K562 (cell line): ENCODE results near the gene MS4A2. TPM values are rescaled to one million over a fixed set of nuclear protein-coding genes. Genes with fewer than 3 reads are reported as not detected.
A peak's percentile ranks its signal among the peaks of the same experiment; 100 is the strongest.

Experiments
- ADNP ChIP-seq: fragments of 200-800 bp; sonication (Bioruptor generic); IDR thresholded peaks from 2 replicates; pipeline ENCODE4 v1.6.1; 2016; ENCODE audit warnings: missing genetic modification characterization, missing compliant biosample characterization
- ARHGAP35 ChIP-seq: fragments of 450-650 bp; IDR thresholded peaks from 2 replicates; pipeline ENCODE4 v1.6.1; 2018; ENCODE audit not compliant: partially characterized antibody
- ARID2 ChIP-seq: fragments of 450-650 bp; IDR thresholded peaks from 2 replicates; pipeline ENCODE4 v1.6.1; 2017; ENCODE audit warnings: antibody characterized with exemption, mild to moderate bottlenecking
- CEBPG ChIP-seq, 3 experiments: fragments of 200-800 bp in 1 of 3; sonication (Bioruptor generic) in 1 of 3; sonication (generic) in 1 of 3; formaldehyde crosslinking in 1 of 3; IDR thresholded peaks in 2 of 3; conservative IDR thresholded peaks in 1 of 3; 2 replicates each; pipeline versions ENCODE4 v1.6.1 to v1.8.0; 2016 to 2022; ENCODE audit warnings: missing compliant biosample characterization in 2 of 3, missing genetic modification characterization in 2 of 3, mild to moderate bottlenecking in 1 of 3, missing genetic modification reagents in 1 of 3
- CREBBP ChIP-seq: IDR thresholded peaks from one replicate; pipeline ENCODE4 v1.6.1; 2012; ENCODE audit warnings: low read depth, mild to moderate bottlenecking, control low read depth, inconsistent platforms, low read length
- KAT2B ChIP-seq: IDR thresholded peaks from one replicate; pipeline ENCODE4 v1.6.1; 2012; ENCODE audit warnings: low read depth, mild to moderate bottlenecking, control low read depth, inconsistent platforms, low read length, moderate library complexity
- MTA2 ChIP-seq: fragments of 450-650 bp; IDR thresholded peaks from 2 replicates; pipeline ENCODE4 v1.6.1; 2016; ENCODE audit warnings: low read depth
- NFIC ChIP-seq: fragments of 450-650 bp; IDR thresholded peaks from 2 replicates; pipeline ENCODE4 v1.6.1; 2017; ENCODE audit warnings: mild to moderate bottlenecking, inconsistent platforms
- RBM25 ChIP-seq: fragments of 200-400 bp; formaldehyde crosslinking; IDR thresholded peaks from 2 replicates; pipeline ENCODE4 v1.6.1; 2018; ENCODE audit warnings: low read length, low read depth, moderate library complexity; ENCODE audit not compliant: severe bottlenecking
- RCOR1 ChIP-seq, 2 experiments: IDR thresholded peaks; 2 replicates each; pipeline ENCODE4 v1.6.1; 2012; ENCODE audit warnings: low read depth in 2 of 2, low read length in 2 of 2, borderline replicate concordance in 1 of 2, improper control_type of control experiment in 1 of 2
- RREB1 ChIP-seq: fragments of 250-450 bp; sonication (Bioruptor Pico); IDR thresholded peaks from 2 replicates; pipeline ENCODE4 v1.4.0; 2020
- ZNF436 ChIP-seq: fragments of 250-450, 450-650 bp; sonication (Bioruptor Pico); formaldehyde crosslinking; IDR thresholded peaks from 2 replicates; pipeline ENCODE4 v1.7.0; 2020; ENCODE audit warnings: mild to moderate bottlenecking
- ZNF609 ChIP-seq: sonication (generic); formaldehyde crosslinking; IDR thresholded peaks from 2 replicates; pipeline ENCODE4 v1.8.1; 2023; ENCODE audit warnings: missing genetic modification reagents, mild to moderate bottlenecking, borderline replicate concordance
- ZNF668 ChIP-seq: fragments of 250-450 bp; sonication (Bioruptor Pico); IDR thresholded peaks from 2 replicates; pipeline ENCODE4 v1.8.0; 2022; ENCODE audit warnings: mild to moderate bottlenecking, inconsistent platforms
- ZNF766 ChIP-seq: fragments of 200-800 bp; sonication (Bioruptor generic); conservative IDR thresholded peaks from 2 replicates; pipeline ENCODE4 v1.6.1; 2016; ENCODE audit warnings: missing genetic modification characterization, missing compliant biosample characterization
- polyA plus RNA-seq, 8 experiments: library from polyadenylated mRNA; depleted of rRNA in 4 of 8; stranded (reverse) in 5 of 8; unstranded in 3 of 8; fragments of >200 nt; fragmentation: Nextera tagmentation in 2 of 8; fragmentation: Illumina TruSeq in 1 of 8; extraction: Ambion mirVana in 2 of 8; extraction: Trizol in 1 of 8; gene quantifications; 2 replicates each; pipeline versions ENCODE4 v1.2.1 to v1.2.3, GENCODE V29; 2011 to 2014; ENCODE audit warnings: inconsistent platforms in 1 of 8, missing spikeins in 1 of 8
- total RNA-seq, 7 experiments: library from RNA; depleted of rRNA in 6 of 7; stranded (reverse); fragments of >200 nt in 6 of 7; fragmentation: Illumina TruSeq in 2 of 7; extraction: Trizol in 2 of 7; gene quantifications; 2 replicates each; pipeline versions ENCODE4 v1.2.1 to v1.2.3, GENCODE V29; 2011 to 2021; ENCODE audit warnings: low replicate concordance in 1 of 7

The MS4A2 gene
- total and polyA plus RNA-seq, 9 of the 15 experiments (the other 6 are each of a cell fraction or from before 2014, with no cell fraction given), result 0.06 to 5.7 (median 0.86) TPM

GRCh38 chr11:60056349-60056969 is 32.0 kb upstream of the MS4A2 start, which contains the start of gene MS4A3 (continued):
- peak; percentile 92 for TF ChIP-seq CEBPG (CRISPR knock-in tag; IDR thresholded peaks at IDR 0.05)
- TF ChIP-seq CEBPG (tag; conservative IDR thresholded peaks at IDR 0.05 in 1 of 2, IDR thresholded peaks at IDR 0.05 in 1 of 2), result peak; percentile 80 to 87
- no peak for TF ChIP-seq ZNF609 (CRISPR knock-in tag)
- TF ChIP-seq RREB1, result no peak
- no peak for TF ChIP-seq ARHGAP35
- peak in 1 of 2 experiments; percentile 92; a peak in 2 of 4 replicates for TF ChIP-seq RCOR1 (IDR thresholded peaks at IDR 0.05; ENCODE audit: borderline replicate concordance in 1 of 2, low read depth in 2 of 2, low read length in 2 of 2)
- TF ChIP-seq ZNF766 (CRISPR knock-in tag), result peak; percentile 73; the same call in 1 of the 2 replicates
- peak; percentile 46; the same call in 1 of the 2 replicates for TF ChIP-seq NFIC
- no peak for TF ChIP-seq RBM25
- TF ChIP-seq CREBBP, result no peak
- TF ChIP-seq ZNF436 (CRISPR knock-in tag), result no peak
- no peak for TF ChIP-seq ZNF668 (CRISPR knock-in tag)
- TF ChIP-seq ADNP (tag), result no peak
- TF ChIP-seq ARID2, result no peak
- TF ChIP-seq KAT2B, result no peak
- TF ChIP-seq MTA2, result 0 out of 2 replicates have a peak, but pooled peaks have one; percentile 33
